NT2/D1 (cell line): ENCODE data around the gene PDE6G.

Experiments used
- SUZ12 ChIP-seq: IDR thresholded peaks from 2 replicates; pipeline ENCODE4 v1.6.1; 2011; ENCODE audit not compliant: insufficient read length, insufficient read depth; ENCODE audit errors: extremely low read depth
- YY1 ChIP-seq: IDR thresholded peaks from 2 replicates; pipeline ENCODE4 v1.6.1; 2011; ENCODE audit not compliant: insufficient read length, insufficient read depth
- ZNF274 ChIP-seq: IDR thresholded peaks from 2 replicates; pipeline ENCODE4 v1.6.1; 2011; ENCODE audit warnings: mild to moderate bottlenecking, low read depth, low read length

DNA sequence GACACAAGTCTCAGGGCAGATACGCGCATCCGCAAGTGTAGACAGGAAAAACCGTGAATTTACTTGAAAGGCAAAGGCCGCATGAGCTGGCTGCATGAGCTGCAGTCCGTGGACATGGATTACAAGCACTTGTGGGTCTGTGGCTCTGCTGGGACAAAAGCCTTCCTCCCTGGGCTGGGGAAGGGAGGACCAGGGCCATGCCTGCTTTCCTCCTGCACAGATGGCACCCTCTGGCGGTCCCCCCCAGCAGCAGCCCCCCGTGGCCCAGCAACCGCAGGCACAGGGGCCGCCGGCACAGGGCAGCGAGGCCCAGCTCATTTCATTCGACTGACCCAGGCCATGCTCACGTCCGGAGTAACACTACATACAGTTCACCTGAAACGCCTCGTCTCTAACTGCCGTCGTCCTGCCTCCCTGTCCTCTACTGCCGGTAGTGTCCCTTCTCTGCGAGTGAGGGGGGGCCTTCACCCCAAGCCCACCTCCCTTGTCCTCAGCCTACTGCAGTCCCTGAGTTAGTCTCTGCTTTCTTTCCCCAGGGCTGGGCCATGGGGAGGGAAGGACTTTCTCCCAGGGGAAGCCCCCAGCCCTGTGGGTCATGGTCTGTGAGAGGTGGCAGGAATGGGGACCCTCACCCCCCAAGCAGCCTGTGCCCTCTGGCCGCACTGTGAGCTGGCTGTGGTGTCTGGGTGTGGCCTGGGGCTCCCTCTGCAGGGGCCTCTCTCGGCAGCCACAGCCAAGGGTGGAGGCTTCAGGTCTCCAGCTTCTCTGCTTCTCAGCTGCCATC lies 45.1 kb upstream of the PDE6G start:
- TF ChIP-seq SUZ12 = no peak
- TF ChIP-seq YY1 = no peak
- TF ChIP-seq ZNF274 = no peak
